NCI-H2029 (cell line): ENCODE measurements around the gene SLC9C1.

Source experiments
- DNase-seq: peaks from one replicate; lab custom pipeline; 2025; lab: John Stamatoyannopoulos, UW

The SLC9C1 gene

DNA sequence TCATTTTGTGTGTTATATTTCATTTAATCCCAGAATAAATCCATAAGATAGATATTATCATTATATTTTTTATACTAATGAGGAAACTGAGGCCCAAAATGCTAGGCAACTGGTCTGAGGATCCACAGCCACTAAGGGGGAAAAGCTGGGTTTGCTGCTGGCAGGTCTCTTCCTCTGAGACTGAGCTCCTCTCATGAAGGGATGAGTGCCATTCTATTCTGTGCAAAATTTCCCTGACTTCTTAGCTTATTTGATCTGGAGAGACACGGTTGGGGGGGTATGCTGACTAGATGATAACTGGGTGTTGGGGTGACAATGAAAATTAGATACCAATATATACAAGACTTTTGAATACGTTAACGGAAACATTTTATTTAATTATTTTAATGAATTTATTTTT, 162.9 kb downstream of the SLC9C1 start:
- no peak for DNase-seq

DNA sequence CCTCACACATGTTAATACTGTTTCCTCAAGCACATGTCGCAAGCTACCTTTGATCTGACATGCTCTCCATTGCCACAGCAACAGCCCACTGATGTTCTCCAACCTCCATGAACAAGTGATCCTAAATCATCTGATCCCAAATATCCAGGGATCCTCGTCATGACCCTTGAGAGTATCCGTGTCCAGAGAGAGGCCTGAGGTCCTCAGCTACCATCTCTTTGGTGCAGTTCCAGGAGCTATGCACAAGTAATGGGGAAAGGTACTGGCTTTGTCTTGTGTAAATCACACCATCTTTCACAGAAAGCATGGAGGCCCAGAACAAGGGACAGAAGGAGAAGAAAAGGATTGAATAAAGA, 163.4 kb downstream of the SLC9C1 start:
- no peak for DNase-seq

DNA sequence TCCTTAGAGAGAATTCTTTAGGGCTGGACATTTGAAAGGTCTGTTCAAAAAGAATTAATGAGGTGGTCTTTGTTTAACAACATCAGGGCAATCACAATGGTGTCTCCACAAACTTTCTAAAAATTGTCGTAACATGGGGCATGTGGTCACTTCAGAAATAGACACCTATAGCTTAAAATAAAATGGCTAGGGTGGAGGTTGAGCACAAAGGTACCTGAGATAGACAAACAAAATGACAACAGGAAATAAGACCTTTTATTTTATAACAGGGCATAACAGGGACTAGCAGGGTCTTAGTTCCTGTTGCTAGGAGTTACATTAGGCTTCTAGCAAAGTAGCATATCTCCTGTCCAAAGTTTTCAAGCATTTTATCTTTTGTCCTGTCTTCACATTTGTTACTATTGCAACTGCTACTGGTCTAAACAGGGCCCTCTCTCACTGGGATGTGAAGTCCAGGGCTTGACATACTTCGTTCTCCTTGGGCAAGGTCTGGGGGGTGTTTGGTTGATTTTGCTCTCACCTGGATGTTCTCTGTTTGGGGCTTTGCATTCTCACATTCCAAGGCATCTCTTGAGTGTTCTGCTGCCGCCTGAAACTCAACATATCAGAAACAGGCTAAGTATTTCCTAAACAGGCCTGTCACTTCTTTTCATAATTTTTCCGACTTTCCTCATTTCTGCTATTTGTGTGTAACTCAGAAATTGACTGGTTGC, 163.9 kb downstream of the SLC9C1 start:
- no peak for DNase-seq

DNA sequence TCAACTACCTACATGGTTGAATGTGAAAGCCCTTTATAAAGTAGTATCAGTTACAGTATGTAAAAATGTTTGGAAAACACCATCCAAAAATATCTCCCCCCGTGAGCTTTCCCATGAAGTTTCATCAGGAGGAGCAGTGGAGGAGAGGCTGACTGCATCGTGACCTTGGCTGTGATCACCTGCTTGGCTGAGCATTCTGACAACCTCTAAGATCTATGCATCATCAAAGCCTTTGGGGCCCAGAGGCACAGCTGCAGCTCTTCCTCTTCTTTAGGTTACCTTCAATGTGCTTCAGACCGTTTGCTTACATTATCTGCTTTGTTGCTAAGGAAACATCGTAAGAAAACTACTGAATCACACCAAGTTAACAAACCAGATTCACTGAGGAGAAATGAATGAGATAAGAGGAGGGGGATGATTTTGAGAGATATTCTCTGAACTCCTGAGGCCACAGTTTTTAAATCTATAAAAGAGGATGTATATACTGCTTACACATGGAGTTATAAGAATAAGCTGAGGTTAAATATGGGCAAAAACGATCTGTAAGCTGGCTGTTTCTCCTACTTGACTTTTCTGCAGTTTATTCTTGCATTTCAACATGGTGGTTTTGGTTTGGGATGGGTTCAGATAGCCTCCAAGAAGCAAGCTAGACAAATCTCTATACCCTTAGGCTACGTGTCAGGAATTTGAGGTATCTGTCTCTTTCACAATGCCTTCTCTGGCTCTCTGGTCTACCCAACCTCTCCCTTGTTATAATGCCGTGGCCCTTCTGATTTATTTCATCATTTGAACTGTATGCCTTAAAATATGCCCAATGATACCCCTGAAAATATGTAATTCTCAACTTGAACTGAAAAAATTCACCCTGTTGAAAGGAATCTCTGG, 164.9 kb downstream of the SLC9C1 start:
- DNase-seq = no peak

DNA sequence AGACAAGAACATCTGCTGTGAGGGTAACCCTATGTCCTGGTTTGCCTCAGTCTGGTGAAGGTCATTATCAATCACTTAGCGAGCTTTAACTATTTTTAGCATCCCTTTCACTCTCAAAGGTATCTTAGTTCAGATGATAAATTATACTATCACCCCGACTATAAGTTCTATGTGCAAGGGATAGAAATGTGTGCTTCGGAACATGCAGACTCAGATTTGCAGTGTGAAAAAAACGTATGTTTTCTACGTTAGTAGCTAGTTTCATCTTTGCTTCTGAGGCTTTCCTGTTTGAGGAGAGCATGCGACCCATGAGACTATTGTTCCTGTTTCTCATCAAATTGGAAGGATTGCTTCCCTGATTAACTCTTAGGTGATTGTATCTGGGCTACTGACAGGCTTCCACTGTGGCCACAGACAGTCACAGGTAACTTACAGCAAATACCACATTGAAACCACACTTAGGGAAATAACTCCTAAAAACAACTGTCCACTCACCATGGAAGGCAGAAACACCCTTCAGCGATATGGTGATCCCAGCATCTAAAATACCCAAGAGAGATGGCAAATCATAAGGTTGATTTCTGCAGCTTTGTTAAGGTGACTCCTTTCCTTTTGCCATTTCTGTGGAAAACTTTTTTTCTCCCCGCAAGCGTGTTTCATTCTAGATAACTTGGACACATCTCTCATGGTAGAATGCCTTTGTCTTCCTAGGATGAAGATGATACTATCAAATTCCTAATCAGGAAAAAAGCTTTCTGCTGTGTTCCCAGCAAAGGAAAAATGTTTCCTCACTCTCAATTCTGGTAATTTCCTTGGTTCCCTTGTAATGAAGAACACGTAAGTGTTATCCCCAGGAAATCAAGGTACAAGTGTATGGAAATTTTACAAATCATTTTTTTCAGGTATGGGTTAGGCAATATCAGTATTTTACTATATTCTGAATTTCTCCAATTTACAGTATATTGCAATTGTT, 166.2 kb downstream of the SLC9C1 start:
- DNase-seq = no peak

DNA sequence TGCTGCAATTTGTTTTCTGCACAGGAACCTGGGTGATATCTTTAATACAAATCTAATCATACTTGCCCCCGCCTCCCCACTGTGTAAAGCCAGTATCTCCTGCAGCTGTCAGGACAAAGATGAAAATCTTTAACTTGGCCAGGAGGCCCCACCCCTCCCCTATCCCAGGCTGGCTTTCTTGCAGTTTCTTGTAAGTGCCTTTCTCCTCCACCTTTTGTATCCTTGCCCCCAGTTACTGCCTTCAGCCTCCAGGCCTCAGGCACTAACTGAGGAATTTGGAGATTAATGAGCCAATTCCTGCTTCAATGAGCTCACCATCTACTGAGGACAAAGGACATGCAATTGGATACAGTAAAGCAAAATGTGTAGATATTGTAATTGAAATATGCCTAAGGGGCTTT, 167.5 kb downstream of the SLC9C1 start:
- no peak for DNase-seq

DNA sequence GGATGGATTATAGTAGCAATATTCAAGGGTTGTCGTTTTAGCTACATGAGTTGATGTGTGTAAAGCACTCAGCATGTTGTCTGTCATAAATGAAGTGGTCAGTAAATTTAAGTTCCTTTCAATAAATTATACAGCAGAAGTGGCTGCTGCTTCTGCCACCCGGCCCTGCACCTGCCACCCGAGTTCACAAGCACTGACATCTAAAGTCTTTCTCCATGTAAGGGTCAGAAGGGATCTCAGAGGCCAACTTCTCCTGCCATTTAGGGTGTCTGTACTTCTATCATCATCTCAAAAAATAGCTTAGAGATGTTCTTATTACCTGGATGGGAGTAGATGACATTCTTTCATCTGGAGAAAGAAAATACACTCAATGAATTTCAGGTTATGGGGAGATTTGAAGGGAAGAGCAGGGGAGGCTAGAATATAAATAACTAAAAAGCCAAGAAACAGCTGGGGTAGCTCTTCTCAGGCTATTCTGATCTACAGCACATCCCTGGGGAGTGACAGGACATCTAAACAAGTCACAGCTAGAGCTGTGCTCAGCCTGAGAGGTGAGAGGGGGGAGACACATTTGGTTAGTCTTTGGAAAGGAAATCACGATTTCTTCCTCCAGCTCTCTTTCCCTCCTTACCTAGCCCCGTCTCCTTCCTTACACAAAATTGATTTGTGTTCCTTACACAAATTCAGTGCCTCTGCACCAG, 169.0 kb downstream of the SLC9C1 start:
- DNase-seq = no peak

DNA sequence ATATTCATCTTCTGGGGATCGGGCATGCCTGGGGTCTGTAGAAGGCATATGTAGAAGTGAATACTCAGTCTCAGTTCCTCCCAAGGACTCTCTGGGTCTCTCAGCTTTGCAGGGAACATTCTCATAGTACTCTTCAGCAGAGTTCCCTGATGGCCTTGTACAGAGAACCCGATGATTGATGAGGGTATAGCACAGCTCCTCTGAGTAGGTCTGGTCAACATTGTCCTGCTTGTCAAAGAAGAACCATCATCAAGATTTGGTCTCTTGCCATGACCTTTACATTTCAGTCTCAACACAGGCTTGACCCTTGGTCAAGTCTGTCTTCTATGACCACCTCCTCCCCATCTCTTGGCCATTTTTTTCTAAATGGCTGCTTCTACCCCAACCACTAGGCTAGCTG, 170.5 kb downstream of the SLC9C1 start:
- no peak for DNase-seq

DNA sequence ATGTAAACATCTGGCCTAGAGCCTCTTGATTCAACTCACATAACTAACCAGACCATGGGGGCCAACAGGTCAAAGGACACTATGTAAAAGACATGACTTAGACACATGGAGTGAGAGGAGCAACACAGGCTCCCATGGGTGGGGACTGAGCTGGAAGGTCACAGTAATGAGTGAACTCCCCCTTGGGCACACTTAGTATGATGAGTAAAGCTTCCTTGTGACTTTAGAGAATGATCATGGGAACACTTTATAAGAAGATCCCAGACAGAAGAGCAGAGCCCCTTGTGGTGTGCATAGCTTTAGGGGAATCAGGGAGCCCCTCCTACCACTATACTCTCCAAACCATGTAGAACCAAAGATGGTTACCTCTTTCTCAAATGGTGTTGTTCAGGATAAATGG, 171.1 kb downstream of the SLC9C1 start:
- no peak for DNase-seq

DNA sequence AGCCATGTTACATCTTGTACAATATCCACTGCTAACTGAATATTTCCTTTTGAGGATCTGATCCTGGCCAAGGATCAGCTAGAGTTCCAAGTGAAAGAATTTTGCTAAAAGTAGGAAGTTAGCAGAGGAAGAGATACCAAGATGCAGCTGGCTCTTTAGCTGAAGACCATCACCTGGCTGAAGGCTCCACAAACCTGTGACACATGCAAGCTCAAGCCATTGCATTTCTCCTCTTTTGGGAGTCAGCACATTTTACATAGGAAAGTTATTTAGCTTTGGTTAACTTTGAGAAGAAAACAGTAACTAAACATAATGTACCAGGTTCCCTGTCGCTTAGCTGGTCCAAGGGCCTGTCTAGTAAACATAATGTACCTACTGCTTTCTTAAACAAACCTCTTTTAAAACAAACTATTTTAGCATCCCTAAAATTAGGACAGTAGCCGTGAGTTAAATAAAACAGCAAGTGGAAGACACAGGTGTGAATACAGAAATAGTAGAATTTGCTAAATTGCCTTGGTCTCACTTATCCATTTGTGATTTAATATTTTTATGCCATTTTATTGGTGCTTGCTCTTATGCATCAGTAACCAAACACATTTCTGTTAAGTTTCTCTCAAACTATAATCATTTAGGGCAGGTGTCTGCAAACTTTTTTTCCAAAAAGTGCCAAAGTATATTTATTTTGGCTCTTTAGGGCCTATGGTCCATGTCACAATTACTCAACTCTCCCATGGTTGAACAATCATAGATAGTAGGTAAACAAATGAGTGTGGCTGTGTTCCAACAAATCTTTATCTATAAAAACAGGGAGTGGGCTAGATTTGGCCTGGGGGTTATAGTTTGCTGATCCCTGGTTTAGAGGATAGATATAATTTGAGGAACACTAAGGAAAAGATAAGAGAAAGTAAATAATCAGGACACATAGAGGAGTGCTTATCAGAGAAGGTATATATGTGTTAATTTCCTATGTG, 172.2 kb downstream of the SLC9C1 start:
- no peak for DNase-seq

DNA sequence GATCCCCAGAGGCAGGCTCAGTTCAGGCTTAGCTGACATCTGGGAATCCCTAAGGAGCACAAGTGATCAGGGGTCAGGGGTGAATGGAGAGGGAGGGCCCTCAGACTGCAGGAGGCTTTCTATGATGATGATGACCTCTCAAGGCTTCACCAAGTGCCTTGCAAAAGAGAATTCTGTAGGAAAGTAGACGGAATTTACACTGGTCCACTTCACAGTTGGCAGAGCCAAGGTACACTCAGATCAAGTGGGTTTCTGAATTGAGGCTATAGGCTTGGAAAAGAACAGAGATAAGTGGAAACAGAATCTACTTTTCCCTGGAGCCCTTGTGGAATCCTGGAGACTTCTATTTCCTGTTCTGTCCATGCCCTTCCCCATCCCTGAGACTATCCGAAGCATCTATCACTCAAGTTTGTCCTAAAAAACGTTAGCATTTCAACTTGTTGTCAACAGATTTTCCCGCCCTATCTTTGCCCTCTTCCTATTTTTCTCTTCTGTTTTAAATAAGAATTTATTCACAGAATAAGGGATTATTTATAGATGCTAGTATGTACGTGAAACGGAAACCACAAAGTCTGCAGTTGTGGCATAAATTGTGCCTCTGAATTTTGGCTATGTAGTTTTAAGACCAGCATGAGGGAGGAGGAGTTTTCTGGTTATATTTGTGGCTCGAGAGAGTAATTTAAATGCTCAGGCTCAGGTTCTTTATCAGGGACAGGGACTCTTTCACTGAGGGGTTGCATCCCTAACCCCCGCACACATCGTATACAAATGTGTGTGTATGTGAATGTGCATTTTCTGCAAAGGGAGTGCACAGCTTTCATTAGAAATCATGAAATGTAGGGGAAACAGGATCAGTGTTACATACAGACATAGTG, 173.8 kb downstream of the SLC9C1 start:
- DNase-seq = peak; percentile 26

DNA sequence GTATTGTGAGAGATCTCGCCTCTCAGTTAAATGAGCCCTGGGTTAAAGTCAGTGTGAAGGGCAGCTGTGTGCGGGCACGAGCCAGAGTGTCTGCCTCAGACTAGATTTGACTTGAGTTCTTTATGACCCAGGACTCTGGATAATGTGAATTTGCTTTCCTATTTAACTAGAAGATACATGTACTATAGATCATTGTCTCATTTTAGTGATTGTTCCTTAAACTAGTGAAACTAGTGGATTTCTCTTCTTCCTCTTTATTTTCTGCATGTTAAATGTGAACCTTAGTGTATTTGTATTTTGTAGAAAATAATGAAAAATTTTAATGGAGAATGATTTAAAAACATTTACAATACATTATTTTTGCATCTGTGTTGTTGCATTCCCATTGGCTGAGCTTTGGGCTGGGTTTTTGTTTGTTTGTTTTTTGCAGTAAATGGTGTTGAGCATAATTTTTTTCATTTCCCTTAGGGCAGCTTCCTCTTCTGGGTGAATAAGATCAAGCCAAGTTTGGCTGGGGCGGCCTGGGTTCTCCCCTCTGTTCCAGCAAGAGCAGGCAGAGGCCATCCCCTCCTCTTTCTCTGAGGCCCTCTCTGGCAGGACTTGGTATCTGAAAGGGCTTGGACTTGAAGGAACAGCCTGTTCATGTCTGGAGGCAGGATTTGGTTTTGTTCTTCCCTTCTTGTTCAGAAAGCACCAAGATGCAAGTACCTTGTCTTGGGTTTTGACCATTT, 176.0 kb downstream of the SLC9C1 start:
- no peak for DNase-seq

DNA sequence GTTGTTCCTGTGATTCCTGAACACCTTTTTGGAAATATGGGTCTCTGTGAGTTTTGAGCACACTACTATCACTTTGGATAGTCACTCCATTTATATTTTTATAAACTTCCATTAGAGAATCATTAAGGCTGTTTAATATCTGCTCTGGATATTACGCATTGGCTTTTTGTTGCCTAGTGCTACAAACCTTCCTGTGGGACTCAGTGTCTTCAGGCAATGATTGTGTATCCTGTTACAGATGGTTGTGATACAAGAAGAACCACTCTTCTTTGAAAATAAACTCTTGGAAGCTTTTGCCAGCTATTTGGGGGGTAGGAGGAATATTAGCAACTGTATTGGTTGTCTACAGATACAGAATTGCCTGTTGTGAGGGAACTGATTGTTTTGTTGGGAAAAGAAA, 176.6 kb downstream of the SLC9C1 start:
- DNase-seq = no peak

DNA sequence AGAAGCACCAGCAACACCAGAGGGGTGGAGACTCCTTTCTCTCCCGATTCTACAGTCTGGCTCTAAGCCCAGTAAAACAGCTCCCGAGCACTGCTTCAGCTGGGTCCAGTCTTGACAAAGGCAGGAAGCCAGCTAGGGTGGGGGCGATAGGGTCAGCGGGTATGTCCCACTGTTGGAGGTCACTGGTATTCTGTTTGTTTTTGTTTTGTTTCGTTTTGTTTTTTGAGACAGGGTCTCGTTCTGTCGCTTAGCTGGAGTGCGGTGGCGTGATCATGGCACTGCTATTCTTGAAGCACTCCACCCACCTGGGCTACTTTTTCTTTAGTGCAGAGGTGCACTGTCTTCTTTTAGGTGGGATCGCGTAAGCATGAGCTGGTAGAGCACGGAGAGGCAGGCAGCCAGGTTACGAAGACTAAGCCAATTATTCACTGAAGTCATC, 177.2 kb downstream of the SLC9C1 start:
- peak; percentile 27 for DNase-seq

DNA sequence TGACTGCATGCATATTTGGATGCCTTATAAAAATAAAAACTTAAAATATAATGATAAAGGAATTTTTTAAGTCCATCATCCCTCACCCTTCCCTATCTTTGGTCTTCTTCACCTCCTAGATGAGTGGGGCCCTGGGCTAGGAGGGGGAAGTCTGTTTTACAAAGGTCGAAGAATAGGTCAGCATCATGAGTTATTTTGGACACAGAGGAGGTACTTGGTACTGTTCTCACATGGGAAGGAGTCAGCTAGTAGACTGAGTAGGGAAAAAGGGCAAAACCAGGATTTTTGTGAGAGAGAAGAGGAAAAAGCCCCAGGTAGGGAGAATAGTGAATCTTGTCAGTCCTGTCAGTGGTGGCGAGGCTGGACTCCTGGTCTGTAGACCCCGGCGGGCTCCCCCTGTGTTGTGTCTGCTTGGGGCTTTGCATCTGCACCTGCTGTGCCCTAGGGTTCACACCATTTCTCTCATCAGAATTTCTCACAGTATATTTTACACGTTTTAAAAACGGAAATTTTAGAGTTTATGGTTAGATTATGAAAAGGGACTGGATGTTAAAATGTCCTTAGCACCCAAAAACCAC, 178.1 kb downstream of the SLC9C1 start:
- no peak for DNase-seq

DNA sequence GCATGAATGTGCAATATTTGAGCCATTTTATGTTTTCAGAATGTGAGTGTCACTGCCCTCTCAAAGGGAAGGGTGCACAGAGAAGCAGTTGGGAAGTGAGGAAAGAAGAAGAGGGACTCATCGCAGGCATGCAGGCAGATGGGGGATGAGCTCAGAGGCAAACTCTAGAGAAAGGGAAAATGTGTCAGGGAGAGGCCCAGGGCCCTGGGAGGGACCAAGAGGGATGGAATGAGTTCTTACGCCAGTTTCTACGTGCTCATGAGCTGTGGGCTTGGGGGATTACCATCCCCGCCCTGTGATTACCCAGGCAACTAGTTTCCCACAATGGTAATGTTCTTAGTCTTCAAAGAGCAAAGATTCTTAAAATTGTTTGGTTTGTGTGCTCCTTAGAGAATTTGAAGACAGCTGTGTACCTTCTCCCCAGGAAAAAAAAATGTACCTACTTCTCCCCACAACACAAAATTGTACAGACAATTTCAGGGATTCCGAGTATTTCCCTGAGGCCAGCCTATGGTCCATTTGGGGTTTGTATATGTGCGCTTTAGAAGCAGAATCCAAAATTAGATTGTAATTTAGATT, 178.8 kb downstream of the SLC9C1 start:
- DNase-seq = no peak

DNA sequence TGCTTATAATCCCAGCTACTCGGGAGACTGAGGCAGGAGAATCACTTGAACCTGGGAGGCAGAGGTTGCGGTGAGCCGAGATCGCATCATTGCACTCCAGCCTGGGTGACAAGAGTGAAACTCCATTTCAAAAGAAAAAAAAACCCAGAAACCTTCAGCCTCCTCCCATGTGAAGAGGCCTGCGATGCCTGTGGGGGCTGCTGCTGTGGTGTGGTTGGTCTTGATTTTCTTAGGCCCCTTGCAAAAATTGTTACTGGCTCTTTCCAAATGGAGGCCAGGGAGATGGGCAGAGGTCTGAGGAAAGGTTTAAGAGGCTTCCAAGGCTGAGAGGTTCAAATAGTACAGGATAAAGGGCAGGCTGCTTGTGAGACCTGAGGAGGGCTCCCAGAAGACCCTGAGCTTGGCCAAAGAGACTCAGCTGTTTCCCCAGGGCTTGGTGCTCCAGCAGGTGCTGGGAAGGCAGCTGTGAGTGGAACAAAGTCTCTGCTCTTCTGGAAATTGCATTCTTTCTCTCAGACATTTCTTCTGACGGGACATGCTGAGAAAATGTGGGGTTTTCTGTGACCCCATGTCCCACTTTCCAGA, 179.3 kb downstream of the SLC9C1 start:
- no peak for DNase-seq
